SK-N-SH (cell line): Measurements from ENCODE around the gene GRAP. TPM values are rescaled to one million over a fixed set of nuclear protein-coding genes. Genes with fewer than 3 reads are reported as not detected.

Source experiments
- CTCF ChIA-PET: fragments of 300-600, 350-600 bp; formaldehyde crosslinking; extraction: SDS; loops from one replicate; lab custom pipeline; 2021; lab: Yijun Ruan, JAX
- POLR2A ChIA-PET: fragments of 350-600 bp; sonication (Branson Sonifier 250); formaldehyde crosslinking; extraction: SDS; loops from one replicate; lab custom pipeline; 2020; ENCODE audit warnings: antibody characterized with exemption, inconsistent platforms; lab: Yijun Ruan, JAX
- DNase-seq: peaks from one replicate; pipeline ENCODE4 v3.0.0; 2012
- H2AFZ ChIP-seq: fragments of 200-600 bp; sonication (generic); 2 replicates; pipeline ENCODE4 v1.8.1; 2016; ENCODE audit warnings: antibody characterized with exemption, mild to moderate bottlenecking, low read depth
- H3F3A ChIP-seq: fragments of 200-600 bp; sonication (generic); replicated peaks from 2 replicates; pipeline ENCODE3; 2016; ENCODE audit warnings: antibody characterized with exemption, mild to moderate bottlenecking; ENCODE audit not compliant: insufficient read depth
- H3K27ac ChIP-seq, 2 experiments: fragments of 200-500 bp in 1 of 2; fragments of 200-600 bp in 1 of 2; sonication (Bioruptor generic) in 1 of 2; sonication (generic), shearing (Covaris generic) in 1 of 2; 2 replicates each; pipeline versions ENCODE4 v1.5.1 to v1.6.1; 2014 to 2016; ENCODE audit warnings: low read depth in 2 of 2, inconsistent platforms in 1 of 2, low read length in 1 of 2, mild to moderate bottlenecking in 1 of 2, mixed read lengths in 1 of 2
- H3K27me3 ChIP-seq: fragments of 200-600 bp; sonication (generic), shearing (Covaris generic); 2 replicates; pipeline ENCODE4 v1.6.1; 2016; ENCODE audit warnings: mixed run types; ENCODE audit not compliant: insufficient read depth
- H3K36me3 ChIP-seq, 2 experiments: fragments of 200-500 bp in 1 of 2; fragments of 200-600 bp in 1 of 2; sonication (Bioruptor generic) in 1 of 2; sonication (generic) in 1 of 2; replicated peaks in 1 of 2; 2 replicates each; pipeline versions ENCODE3 to v1.5.1; 2014 to 2016; ENCODE audit warnings: low read length in 1 of 2, mild to moderate bottlenecking in 1 of 2; ENCODE audit not compliant: insufficient read depth in 2 of 2, control insufficient read depth in 1 of 2
- H3K4me1 ChIP-seq, 2 experiments: fragments of 200-500 bp in 1 of 2; fragments of 200-600 bp in 1 of 2; sonication (Bioruptor generic) in 1 of 2; sonication (generic), shearing (Covaris generic) in 1 of 2; 2 replicates each; pipeline versions ENCODE4 v1.5.1 to v1.6.1; 2014 to 2016; ENCODE audit warnings: low read depth in 1 of 2, low read length in 1 of 2, mixed run types in 1 of 2; ENCODE audit not compliant: insufficient read depth in 2 of 2, control insufficient read depth in 1 of 2
- H3K4me2 ChIP-seq: fragments of 200-600 bp; sonication (generic), shearing (Covaris generic); 2 replicates; pipeline ENCODE4 v1.6.1; 2017; ENCODE audit warnings: mixed run types
- H3K4me3 ChIP-seq, 2 experiments: fragments of 200-500 bp in 1 of 2; fragments of 200-600 bp in 1 of 2; sonication (Bioruptor generic) in 1 of 2; sonication (generic), shearing (Covaris generic) in 1 of 2; 2 replicates each; pipeline versions ENCODE4 v1.5.1 to v1.8.1; 2014 to 2016; ENCODE audit warnings: low read depth in 2 of 2, inconsistent platforms in 1 of 2, low read length in 1 of 2, mild to moderate bottlenecking in 1 of 2, mixed read lengths in 1 of 2, moderate library complexity in 1 of 2
- H3K79me2 ChIP-seq: fragments of 200-600 bp; sonication (generic); 2 replicates; pipeline ENCODE4 v1.8.1; 2017; ENCODE audit warnings: mild to moderate bottlenecking; ENCODE audit not compliant: insufficient read depth
- H3K9ac ChIP-seq: fragments of 200-600 bp; sonication (generic); 2 replicates; pipeline ENCODE4 v1.6.1; 2017; ENCODE audit warnings: mixed run types
- H3K9me2 ChIP-seq: fragments of 200-600 bp; sonication (generic); 2 replicates; pipeline ENCODE4 v1.6.1; 2017; ENCODE audit warnings: mixed run types
- H3K9me3 ChIP-seq: fragments of 200-600 bp; sonication (generic); 2 replicates; pipeline ENCODE4 v1.6.1; 2017; ENCODE audit warnings: mixed run types, mild to moderate bottlenecking, moderate library complexity
- H4K20me1 ChIP-seq: fragments of 200-600 bp; sonication (generic); 2 replicates; pipeline ENCODE4 v1.6.1; 2017; ENCODE audit warnings: mild to moderate bottlenecking, mixed run types; ENCODE audit not compliant: insufficient read depth
- CHD2 ChIP-seq: fragments of 150-350 bp; IDR thresholded peaks from 2 replicates; pipeline ENCODE4 v1.6.1; 2018; ENCODE audit warnings: low read length; ENCODE audit not compliant: partially characterized antibody
- ELF1 ChIP-seq: IDR thresholded peaks from 2 replicates; pipeline ENCODE4 v1.4.0; 2012
- FOSL2 ChIP-seq: IDR thresholded peaks from 2 replicates; pipeline ENCODE4 v1.4.0; 2012; ENCODE audit warnings: low read depth, mild to moderate bottlenecking, moderate library complexity, borderline replicate concordance
- FOXJ3 ChIP-seq: sonication (generic); formaldehyde crosslinking; IDR thresholded peaks from 2 replicates; pipeline ENCODE4 v1.5.1; 2020; ENCODE audit warnings: mild to moderate bottlenecking, missing genetic modification reagents
- GABPA ChIP-seq: IDR thresholded peaks from 2 replicates; pipeline ENCODE4 v1.4.0; 2012; ENCODE audit warnings: low read depth, mild to moderate bottlenecking
- GATA2 ChIP-seq: sonication (generic); formaldehyde crosslinking; IDR thresholded peaks from 2 replicates; pipeline ENCODE4 v1.5.0; 2020; ENCODE audit warnings: mild to moderate bottlenecking, missing genetic modification reagents
- NFIC ChIP-seq: IDR thresholded peaks from 2 replicates; pipeline ENCODE4 v1.4.0; 2012; ENCODE audit warnings: borderline replicate concordance
- NRF1 ChIP-seq: IDR thresholded peaks from 2 replicates; pipeline ENCODE4 v1.6.1; 2012; ENCODE audit warnings: low read depth, mild to moderate bottlenecking, low read length
- POLR2AphosphoS5 ChIP-seq: IDR thresholded peaks from 2 replicates; pipeline ENCODE4 v1.6.1; 2012; ENCODE audit warnings: low read depth, low read length
- RCOR1 ChIP-seq: fragments of 150-350 bp; IDR thresholded peaks from 2 replicates; pipeline ENCODE4 v1.6.1; 2017; ENCODE audit warnings: antibody characterized with exemption, low read length
- SMC3 ChIP-seq: IDR thresholded peaks from 2 replicates; pipeline ENCODE4 v1.6.1; 2012; ENCODE audit warnings: low read depth, low read length, improper control_type of control experiment
- TAF1 ChIP-seq: IDR thresholded peaks from 2 replicates; pipeline ENCODE4 v1.6.1; 2012; ENCODE audit warnings: low read depth, mild to moderate bottlenecking, low read length, moderate library complexity, borderline replicate concordance
- USF1 ChIP-seq: IDR thresholded peaks from 2 replicates; pipeline ENCODE4 v1.4.0; 2012; ENCODE audit warnings: low read depth, borderline replicate concordance
- USF2 ChIP-seq: fragments of 150-350 bp; IDR thresholded peaks from 2 replicates; pipeline ENCODE4 v1.6.1; 2017; ENCODE audit warnings: antibody characterized with exemption, low read length, low read depth, borderline replicate concordance
- YY1 ChIP-seq: IDR thresholded peaks from 2 replicates; pipeline ENCODE4 v1.4.0; 2012; ENCODE audit warnings: low read depth, mild to moderate bottlenecking
- ZBTB33 ChIP-seq: IDR thresholded peaks from 2 replicates; pipeline ENCODE4 v1.4.0; 2012; ENCODE audit warnings: low read depth, borderline replicate concordance
- WGBS: methylation state at CpG from one replicate; pipeline ENCODE4 v1.1.6; 2017; ENCODE audit warnings: low lambda C conversion rate; 5-methylcytosine and 5-hydroxymethylcytosine counted together
- polyA plus RNA-seq, 3 experiments: library from polyadenylated mRNA; depleted of rRNA; stranded (reverse); fragments of >200 nt; gene quantifications; 2 replicates each; pipeline ENCODE4 v1.2.3, GENCODE V29; 2012

Gene GRAP
- polyA plus RNA-seq, 1 of the 3 experiments (the other 2 are of a cell fraction), result 0.02 TPM

GRCh38 chr17:19017804-19018599 lies 28.8 kb downstream of the GRAP start:
- Histone ChIP-seq H4K20me1 (no peaks in the 10 kb centered on the region), H3K79me2 (no peaks in the 10 kb centered on the region), H3K4me2 (no peak overlapping the region), H3K36me3 (no peaks in the 10 kb centered on the region), H2AFZ (no peak overlapping the region), H3K4me1 (peaks cover 0 to 10% of the 10 kb centered on the region in 2 experiments; a peak in 1 of 4 replicates), H3K9me3 (no peaks in the 10 kb centered on the region), H3F3A (peaks cover 5% of the 10 kb centered on the region), H3K4me3 (no peak overlapping the region), H3K9me2 (no peaks in the 10 kb centered on the region), H3K27ac (no peak overlapping the region), H3K27me3 (no peaks in the 10 kb centered on the region), H3K9ac (no peak overlapping the region)
- ChIA-PET POLR2A (no interaction called here), CTCF (interaction anchor here (1.4 kb wide), 1 partner anchor 57 kb away, joined by 3 read pairs; no protein-coding TSS in a partner anchor)
- DNase-seq, result no peak
- no peak for TF ChIP-seq ZBTB33
- TF ChIP-seq YY1, result no peak
- no peak for TF ChIP-seq ELF1
- no peak for TF ChIP-seq CHD2
- no peak for TF ChIP-seq POLR2AphosphoS5
- no peak for TF ChIP-seq USF1
- TF ChIP-seq GABPA, result no peak
- no peak for TF ChIP-seq USF2
- no peak for TF ChIP-seq RCOR1
- TF ChIP-seq GATA2 (CRISPR knock-in tag), result no peak
- TF ChIP-seq FOSL2, result no peak
- TF ChIP-seq FOXJ3 (CRISPR knock-in tag), result no peak
- no peak for TF ChIP-seq NFIC
- TF ChIP-seq SMC3, result no peak
- TF ChIP-seq NRF1, result no peak
- no peak for TF ChIP-seq TAF1
- 88% methylated on average over 16 of the region's 16 CpGs for WGBS
